SHP77 (cell line): ENCODE data around the gene RPUSD2.
"Not testable (repeated sequence)": the region's sequence is repeated elsewhere in the genome, so short reads cannot be mapped to it uniquely, and the experiment has no call there.

ENCODE experiments used
- DNase-seq, 2 experiments: peaks; one replicate each; lab custom pipeline; 2025; lab: John Stamatoyannopoulos, UW

The RPUSD2 gene

GRCh38 chr15:40565333-40566238 lies 3.5 kb upstream of the RPUSD2 start:
- DNase-seq = no peak

- DNase-seq = peak; percentile 54 to 57
Observed at GRCh38 chr15:40567111-40567510, 2.0 kb upstream of the RPUSD2 start.

DNA sequence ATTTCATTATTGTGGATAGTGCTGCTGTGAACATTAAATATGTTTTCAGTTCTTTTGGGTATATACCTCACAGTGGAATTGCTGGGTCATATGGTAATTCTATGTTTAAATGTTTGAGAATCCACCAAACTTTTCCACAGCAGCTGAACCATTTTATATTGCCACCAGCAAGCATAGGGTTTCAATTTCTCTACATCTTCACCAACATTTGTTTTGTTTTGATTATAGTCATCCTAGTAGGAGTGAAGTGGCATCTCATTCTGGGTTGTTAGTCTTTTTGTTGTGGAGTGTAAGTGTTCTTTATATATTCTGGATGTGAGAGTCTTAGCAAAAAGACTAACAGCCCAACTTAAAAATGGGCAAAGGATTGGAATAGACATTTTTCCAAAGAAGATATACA lies 6.0 kb downstream of the RPUSD2 start:
- no peak for DNase-seq

- DNase-seq = not testable (repeated sequence)
Observed at GRCh38 chr15:40576914-40577313, 7.8 kb downstream of the RPUSD2 start.

GRCh38 chr15:40578892-40579291 lies 9.8 kb downstream of the RPUSD2 start:
- no peak for DNase-seq

GRCh38 chr15:40581796-40582195 lies 12.7 kb downstream of the RPUSD2 start:
- DNase-seq = not testable (repeated sequence)

DNA sequence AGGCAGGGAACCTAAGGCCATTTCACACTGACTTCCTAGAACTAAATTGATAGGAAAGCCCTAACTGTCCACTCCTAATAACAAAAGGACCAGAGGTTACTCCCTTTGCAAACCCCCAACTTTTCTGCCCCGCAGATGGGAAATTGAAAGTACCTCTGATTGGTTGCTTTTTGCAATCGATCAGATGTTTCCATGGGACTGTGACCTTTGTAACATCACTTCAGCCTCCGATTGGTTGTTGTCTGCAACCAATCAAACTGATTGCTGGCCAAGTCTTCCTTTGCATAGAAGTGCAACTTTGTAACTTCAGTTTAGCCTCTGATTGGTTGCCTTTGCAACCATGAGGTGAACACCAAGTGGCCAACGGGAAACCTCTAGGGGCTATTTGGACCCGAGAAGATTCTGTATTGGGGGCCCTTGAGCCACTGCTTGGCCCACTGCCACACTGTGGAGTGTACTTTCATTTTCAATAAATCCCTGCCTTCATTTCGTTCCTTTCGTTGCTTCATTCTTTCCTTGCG lies 13.7 kb downstream of the RPUSD2 start:
- DNase-seq = peak; percentile 85 to 90

DNA sequence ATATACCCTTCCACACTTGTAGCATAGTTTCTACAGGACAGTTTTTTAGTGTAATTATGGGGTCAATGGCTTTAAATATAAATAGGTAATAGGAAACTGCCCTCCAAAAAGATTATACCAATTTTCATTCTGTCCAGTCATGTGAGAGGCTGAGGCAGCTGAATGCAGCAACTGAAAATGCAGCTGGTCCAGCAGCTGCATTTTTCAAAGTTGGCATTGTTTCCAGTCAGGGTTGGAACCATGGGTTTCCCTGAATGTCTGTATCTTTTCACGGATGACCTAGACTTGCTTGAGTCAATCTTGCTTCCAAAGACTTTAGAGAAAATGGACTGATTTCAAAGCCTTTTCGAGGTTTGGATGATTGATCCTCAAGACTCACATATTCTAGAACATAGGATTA lies 15.1 kb downstream of the RPUSD2 start:
- no peak for DNase-seq

DNA sequence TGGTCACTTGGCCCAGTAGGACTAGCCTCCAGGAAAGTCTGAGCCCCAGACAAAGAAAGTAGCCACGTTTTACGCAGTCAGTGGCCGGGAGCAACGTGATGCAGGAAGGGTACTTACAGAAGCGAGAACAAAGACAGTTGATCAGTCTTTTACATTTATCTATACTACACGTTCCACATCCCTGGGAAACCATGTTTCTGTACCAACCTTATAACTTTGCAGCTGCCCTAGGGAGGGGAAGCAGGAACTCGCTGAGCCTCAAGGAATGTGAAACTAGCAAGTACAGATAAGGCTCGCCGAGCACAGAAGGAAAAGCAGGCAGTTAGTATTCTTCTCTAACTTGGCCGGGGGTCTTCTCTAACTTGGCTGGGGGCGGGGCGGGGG lies 21.6 kb downstream of the RPUSD2 start:
- no peak for DNase-seq

DNA sequence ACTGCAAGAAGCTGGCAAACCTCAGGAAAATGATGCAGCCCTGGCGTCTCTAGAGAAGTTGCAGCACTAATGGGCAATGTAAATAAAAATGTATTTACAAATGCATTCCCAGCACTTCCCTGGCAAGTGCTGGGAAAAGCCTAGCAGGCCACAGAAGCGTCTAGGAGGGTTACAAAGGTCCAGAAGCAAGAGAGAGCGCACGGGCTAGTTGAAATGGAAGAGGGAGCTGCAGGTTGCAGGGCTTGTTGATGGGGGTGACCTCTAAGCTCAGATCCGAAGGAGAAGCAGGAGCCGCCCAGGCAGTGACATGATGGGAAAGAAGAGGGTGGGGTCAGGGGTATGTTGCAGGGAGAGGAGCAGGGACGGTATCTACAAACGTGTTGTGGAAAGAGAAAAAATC lies 22.3 kb downstream of the RPUSD2 start:
- peak in 1 of 2 experiments; percentile 10 for DNase-seq

DNA sequence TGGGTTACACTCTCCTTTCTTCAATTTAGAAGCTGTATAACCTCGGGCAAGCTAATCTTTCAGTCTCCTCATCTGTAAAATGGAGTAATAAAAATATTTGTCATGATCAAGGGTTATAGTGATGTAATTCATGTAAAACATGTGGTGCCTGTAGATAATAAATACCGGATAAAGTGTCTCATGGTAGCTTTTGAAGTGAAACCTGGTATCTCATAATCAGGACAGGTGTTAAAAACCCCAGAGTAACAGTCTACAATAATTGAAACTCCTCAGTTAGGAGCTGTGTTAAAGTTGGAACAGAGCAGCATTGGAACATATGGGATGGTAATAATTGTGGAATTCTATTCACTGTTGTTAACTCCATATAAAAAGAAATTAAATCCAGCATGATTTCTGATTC lies 24.1 kb downstream of the RPUSD2 start:
- no peak for DNase-seq

DNA sequence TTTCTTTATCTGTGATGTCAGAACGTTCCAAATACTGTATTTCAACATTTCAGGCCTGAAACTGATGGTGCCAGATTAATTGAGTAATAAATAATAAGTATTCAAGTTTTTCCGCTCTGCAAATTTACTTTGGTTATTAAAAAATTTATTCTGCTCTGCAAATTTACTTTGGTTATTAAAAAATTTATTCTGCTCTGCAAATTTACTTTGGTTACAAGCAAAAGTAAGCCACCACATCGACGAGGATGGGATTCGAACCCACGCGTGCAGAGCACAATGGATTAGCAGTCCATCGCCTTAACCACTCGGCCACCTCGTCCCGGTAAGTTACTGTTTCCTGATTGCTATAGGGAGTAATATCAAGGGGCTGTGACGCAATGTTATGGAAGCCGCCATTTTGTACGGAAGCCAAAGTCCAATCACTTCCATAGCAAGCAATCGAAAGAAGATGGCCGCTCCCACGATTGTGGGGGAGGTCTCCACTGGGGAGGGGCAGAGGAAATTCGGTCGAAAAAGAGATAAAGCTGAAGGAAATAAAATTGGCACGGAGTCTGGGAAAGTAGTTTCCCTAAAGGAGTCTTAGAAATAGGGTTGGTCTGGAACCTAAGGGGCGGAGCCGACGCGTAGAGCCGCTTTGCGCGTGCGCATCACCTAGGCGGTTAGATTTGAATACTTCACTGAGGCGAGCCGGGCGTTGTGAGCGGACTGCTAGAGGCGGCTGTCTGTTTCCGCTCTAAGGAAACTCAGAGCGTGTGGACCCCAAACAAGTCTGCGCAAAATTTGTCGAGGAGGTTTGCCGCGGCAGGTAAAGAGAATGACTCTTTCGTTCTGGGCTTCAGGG lies 24.7 kb downstream of the RPUSD2 start, which contains the start of gene KNL1:
Gene KNL1 (plus strand): TSS at position 662 of the 841 bp plus-strand sequence. CDS start 8,683 bp downstream, outside the sequence.
- DNase-seq = peak; percentile 85 to 93

- peak; percentile 59 to 72 for DNase-seq
Observed at GRCh38 chr15:40594429-40594836, 25.3 kb downstream of the RPUSD2 start.

DNA sequence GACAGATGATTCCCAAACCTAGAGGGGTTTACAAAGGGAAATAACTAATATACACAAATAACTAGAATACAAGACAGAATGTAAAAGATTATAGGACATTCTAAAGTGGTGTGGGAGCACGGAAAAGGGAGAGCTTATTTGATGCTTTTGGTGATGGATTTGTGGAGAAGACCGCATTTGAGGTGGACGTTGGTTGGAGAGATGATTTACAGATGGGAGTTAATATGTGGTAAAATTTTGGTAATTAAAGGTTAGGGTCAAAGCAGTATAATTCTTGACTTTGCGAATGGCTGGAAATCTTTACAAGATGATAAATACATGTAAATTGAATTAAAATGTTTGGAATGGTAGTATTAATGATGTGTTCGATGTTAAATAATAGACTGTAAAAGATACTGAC lies 26.1 kb downstream of the RPUSD2 start:
- no peak for DNase-seq

DNA sequence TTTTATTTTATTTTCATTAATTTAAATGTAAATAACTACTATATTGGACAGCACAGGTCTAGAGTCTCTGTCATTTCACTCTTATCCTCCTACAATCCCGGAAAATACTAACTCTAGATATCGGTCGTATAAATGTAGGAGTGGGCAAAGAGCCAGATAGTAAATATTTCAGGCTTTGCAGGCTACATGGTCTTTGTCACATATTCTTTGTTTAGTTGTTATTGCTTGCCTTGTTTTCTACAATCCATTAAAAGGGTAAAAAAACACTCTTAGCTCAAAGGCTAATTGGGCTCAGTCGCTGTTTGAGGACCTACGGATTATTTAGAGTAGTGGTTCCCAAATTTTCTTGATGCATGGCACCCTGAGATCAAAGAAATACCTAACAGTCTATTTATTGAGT lies 26.7 kb downstream of the RPUSD2 start:
- DNase-seq = no peak

- no peak for DNase-seq
Observed at GRCh38 chr15:40597024-40597423, 27.9 kb downstream of the RPUSD2 start.

DNA sequence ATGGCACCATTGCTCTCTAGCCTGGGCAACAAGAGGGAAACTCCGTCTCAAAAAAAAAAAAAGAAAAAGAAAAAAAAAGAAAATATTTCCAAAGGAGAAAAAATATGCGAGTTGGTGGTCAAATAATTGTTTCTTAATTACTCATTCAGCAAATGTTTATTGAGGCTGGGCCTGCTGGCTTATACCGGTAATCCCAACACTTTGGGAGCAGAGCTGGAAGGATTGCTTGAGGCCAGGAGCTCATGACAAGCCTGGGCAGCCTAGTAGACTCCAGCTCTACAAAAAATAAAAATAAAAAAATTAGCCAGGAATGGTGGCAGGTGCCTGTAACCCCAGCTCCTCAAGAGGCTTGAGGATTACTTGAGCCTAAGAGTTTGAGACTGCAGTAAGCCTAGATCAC lies 29.0 kb downstream of the RPUSD2 start:
- DNase-seq = no peak

DNA sequence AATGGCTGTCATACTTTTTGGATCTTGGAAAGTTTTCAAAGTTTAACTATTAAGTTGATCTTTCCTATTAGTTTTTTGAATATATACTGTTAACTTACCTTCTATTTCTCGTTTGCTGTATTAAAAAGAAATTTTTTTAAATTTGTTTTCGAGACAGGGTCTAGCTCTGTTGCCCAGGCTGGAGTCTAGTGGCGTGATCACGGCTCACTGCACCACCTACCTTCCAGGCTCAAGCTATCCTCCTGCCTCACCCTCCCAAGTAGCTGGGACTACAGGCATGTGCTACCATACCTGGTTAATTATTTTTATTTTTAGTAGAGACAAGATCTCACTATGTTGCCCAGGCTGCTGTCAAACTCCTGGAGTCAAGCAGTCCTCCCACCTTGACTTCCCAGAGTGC lies 29.6 kb downstream of the RPUSD2 start:
- no peak for DNase-seq

- DNase-seq = no peak
Observed at GRCh38 chr15:40600956-40601355, 31.9 kb downstream of the RPUSD2 start.

- DNase-seq = no peak
Observed at GRCh38 chr15:40603935-40604334, 34.8 kb downstream of the RPUSD2 start.

GRCh38 chr15:40613080-40613479 lies 44.0 kb downstream of the RPUSD2 start:
- no peak for DNase-seq

- no peak for DNase-seq
Observed at GRCh38 chr15:40618023-40618422, 48.9 kb downstream of the RPUSD2 start.

DNA sequence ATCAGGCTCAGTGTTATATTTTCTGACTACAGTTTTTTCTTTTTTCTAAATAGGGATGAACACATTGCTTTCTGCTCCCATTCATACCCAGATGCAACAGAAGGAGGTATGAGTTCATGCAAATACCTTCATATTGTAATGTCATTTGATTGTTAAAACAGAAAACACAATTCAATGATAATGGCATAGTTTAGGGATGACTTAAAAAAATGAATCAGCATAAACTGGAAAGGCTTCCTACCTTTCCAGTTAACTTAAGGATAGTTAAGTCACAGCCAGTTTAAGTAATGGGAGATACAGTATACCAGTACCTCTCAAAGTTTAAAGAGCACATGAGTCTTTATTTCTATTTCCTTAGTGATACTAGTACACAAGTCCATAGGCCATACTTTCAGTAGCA lies 49.8 kb downstream of the RPUSD2 start:
- DNase-seq = no peak
